Measurements from ENCODE around the gene MCEMP1.
A peak's percentile ranks its signal among the peaks of the same experiment; 100 is the strongest.

The MCEMP1 gene

GRCh38 chr19:7676854-7677253 is at the start of gene MCEMP1:
Gene MCEMP1 (plus strand): TSS chr19:7677090. CDS start chr19:7677121, 31 bp downstream.
- DNase-seq: no peak

GRCh38 chr19:7627166-7627565 is 49.7 kb upstream of the MCEMP1 start:
- no peak for DNase-seq

GRCh38 chr19:7628589-7629311 is 48.1 kb upstream of the MCEMP1 start:
- DNase-seq: no peak

GRCh38 chr19:7629347-7630054 is 47.4 kb upstream of the MCEMP1 start, which contains the start of the genes PET100 and XAB2:
Gene PET100 (plus strand): TSS chr19:7629793. CDS start chr19:7629834, 41 bp downstream.
Gene XAB2 (minus strand): TSS chr19:7629545. CDS start chr19:7629527, 18 bp downstream.
- peak; percentile 98 for DNase-seq

GRCh38 chr19:7631577-7631976 is 45.3 kb upstream of the MCEMP1 start:
- DNase-seq: no peak

GRCh38 chr19:7632340-7633203 is 44.3 kb upstream of the MCEMP1 start:
- no peak for DNase-seq

- no peak for DNase-seq
These were observed 43.2 kb upstream of the MCEMP1 start, which contains the start of gene PCP2 for GRCh38 chr19:7633698-7634097. Gene PCP2 (minus strand): TSS chr19:7633719. CDS start chr19:7633457, 262 bp downstream.

- no peak for DNase-seq
These were observed 41.2 kb upstream of the MCEMP1 start for GRCh38 chr19:7635670-7636069.

- DNase-seq: no peak
These were observed 40.6 kb upstream of the MCEMP1 start for GRCh38 chr19:7636317-7636690.

GRCh38 chr19:7636691-7637373 is 40.1 kb upstream of the MCEMP1 start, which contains the start of gene STXBP2:
Gene STXBP2 (plus strand): TSS chr19:7637110. CDS start chr19:7637150, 40 bp downstream.
- no peak for DNase-seq

- no peak for DNase-seq
These were observed 39.3 kb upstream of the MCEMP1 start for GRCh38 chr19:7637374-7638256.

- no peak for DNase-seq
These were observed 38.0 kb upstream of the MCEMP1 start for GRCh38 chr19:7638802-7639465.

- DNase-seq: no peak
These were observed 37.0 kb upstream of the MCEMP1 start for GRCh38 chr19:7639863-7640348.

GRCh38 chr19:7640803-7641202 is 36.1 kb upstream of the MCEMP1 start:
- no peak for DNase-seq

- DNase-seq: no peak
These were observed 35.3 kb upstream of the MCEMP1 start for GRCh38 chr19:7641290-7642276.

- DNase-seq: no peak
These were observed 34.4 kb upstream of the MCEMP1 start for GRCh38 chr19:7642295-7643030.

GRCh38 chr19:7643031-7643415 is 33.9 kb upstream of the MCEMP1 start:
- DNase-seq: no peak

All from NCI-H446 treated with DMSO at 0.1 percent for 48 hours (cell line).